NCI-H748 (cell line): ENCODE measurements around the gene ADAMTS16.
A peak's percentile ranks its signal among the peaks of the same experiment; 100 is the strongest.

Source experiments
- DNase-seq: peaks from one replicate; lab custom pipeline; 2025; ENCODE audit not compliant: unreplicated experiment; lab: John Stamatoyannopoulos, UW

Gene ADAMTS16

GRCh38 chr5:5220901-5221631 lies 80.9 kb downstream of the ADAMTS16 start:
- no peak for DNase-seq

DNA sequence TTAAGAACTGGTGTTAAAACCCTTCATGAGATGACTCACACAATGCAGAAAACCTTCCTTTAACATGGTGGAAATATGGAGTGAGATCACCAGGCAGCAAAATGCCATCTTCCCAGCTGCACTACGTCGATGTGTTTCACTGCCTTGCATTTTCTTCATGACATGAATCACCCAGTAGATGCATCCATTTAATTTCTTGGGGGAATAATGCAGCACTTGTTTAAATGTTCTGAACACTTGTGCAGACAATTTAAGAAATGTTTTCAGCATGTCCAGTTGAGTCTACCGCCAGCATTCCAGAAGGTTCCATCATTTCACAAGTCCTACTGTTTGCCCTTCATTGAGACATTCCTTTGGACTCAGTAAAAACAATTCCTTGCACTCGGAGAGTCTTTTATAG lies 81.6 kb downstream of the ADAMTS16 start:
- DNase-seq: no peak

GRCh38 chr5:5231576-5231975 lies 91.4 kb downstream of the ADAMTS16 start:
- no peak for DNase-seq

GRCh38 chr5:5234912-5235311 lies 94.8 kb downstream of the ADAMTS16 start:
- no peak for DNase-seq

- no peak for DNase-seq
Measured at GRCh38 chr5:5235685-5236084, 95.6 kb downstream of the ADAMTS16 start.

GRCh38 chr5:5239191-5239590 lies 99.1 kb downstream of the ADAMTS16 start:
- no peak for DNase-seq

DNA sequence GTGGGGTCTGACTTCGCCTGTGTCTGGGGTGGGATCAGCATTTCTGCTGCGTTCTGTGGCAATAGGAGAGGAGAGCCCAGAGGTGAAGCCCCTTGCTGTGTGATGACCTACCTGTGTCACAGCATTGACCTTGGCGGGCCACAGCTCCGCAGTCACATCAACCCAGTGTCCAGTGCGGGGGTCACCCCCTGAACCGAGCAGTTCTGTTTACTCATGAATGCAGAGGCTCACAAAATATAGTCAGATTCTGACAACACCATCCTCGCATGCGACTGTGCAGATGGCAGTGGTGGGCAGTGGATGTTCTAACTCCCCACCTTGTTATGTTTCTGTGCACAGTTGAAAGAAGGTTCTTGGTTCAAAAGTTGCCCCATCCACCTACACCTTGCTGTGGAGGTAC lies 100.1 kb downstream of the ADAMTS16 start:
- DNase-seq: no peak

GRCh38 chr5:5242056-5242455 lies 101.9 kb downstream of the ADAMTS16 start:
- DNase-seq: no peak

- DNase-seq: no peak
Measured at GRCh38 chr5:5246736-5247135, 106.6 kb downstream of the ADAMTS16 start.

GRCh38 chr5:5250758-5251157 lies 110.6 kb downstream of the ADAMTS16 start:
- no peak for DNase-seq

GRCh38 chr5:5252106-5252505 lies 112.0 kb downstream of the ADAMTS16 start:
- no peak for DNase-seq

DNA sequence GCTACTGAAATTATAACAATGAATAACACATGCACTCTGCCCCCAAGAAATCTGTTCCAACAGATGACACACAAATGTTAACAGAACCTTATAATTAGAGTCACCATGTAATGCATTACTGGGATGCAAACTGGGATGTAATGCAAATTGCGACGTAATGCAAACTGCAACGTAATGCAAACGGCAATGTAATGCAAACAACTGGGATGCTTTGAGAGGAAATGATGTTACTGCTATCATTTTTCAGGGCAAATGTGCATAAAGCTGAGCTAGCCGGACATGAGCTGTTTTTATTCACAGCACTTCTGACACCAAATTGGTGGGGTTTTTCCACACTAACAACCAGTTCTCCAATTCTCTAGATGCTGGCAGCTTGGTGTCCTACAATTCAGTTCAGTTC lies 117.2 kb downstream of the ADAMTS16 start:
- DNase-seq: no peak

DNA sequence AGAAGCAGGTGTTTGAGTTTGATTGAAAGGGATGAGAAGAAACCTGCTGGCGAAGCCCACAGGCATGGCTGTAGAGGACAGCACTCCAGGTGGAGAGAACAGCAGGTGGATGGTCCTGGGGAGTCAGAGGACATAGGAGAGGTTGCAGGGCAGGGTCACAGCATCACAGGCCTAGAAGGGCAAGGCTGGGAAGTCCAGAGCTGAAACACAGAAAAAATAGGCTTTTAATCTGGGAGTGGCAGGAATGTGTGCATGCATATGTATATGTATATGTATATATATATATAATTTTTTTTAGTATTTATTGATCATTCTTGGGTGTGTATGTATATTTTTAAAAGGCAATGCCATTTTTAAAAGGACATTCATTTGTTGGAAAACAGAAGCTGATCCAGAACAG lies 118.4 kb downstream of the ADAMTS16 start:
- DNase-seq: no peak

- no peak for DNase-seq
Measured at GRCh38 chr5:5264727-5265126, 124.6 kb downstream of the ADAMTS16 start.

DNA sequence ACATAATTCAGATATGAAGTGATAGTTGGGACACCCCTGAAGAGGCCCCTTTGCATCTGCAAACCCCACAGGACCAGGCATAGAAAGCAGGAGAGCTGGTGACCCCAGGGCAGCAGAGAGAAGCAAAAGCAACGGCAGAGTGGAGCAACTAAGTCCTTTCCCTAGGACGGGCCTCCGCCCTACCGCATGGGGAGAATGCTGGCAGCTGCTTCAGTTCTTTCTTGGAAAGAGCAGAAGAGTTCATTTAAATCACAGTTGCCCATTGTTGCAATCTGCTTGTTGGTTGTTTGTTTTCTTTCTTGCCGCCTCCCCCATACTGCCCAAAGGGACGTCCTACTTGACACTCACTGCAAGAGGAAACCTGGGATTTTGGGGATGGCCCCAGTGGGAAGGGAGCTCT lies 126.2 kb downstream of the ADAMTS16 start:
- DNase-seq: no peak

- DNase-seq: no peak
Measured at GRCh38 chr5:5270161-5270560, 130.0 kb downstream of the ADAMTS16 start.

- DNase-seq: peak; percentile 92
Measured at GRCh38 chr5:5270958-5271785, 131.0 kb downstream of the ADAMTS16 start.

GRCh38 chr5:5271786-5272321 lies 131.7 kb downstream of the ADAMTS16 start:
- DNase-seq: peak; percentile 77

DNA sequence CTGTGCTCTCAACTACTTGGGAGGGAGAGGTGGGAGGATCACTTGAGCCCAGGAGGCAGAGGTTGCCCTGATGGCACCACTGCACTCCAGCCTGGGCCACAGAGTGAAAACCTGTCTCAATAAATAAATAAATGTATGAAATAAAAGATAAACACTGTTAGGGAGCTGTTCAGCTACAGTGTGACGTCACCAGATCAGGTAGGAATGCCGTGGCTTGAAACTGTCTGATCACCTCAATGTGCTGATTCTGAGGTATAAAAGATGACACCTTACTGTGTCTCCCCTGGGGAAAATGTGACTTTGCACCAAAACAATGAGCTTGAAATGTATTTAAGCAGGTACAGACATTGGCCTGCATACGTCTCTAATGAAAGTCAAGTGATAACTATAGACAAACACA lies 133.3 kb downstream of the ADAMTS16 start:
- DNase-seq: no peak

GRCh38 chr5:5273976-5274375 lies 133.8 kb downstream of the ADAMTS16 start:
- DNase-seq: no peak

DNA sequence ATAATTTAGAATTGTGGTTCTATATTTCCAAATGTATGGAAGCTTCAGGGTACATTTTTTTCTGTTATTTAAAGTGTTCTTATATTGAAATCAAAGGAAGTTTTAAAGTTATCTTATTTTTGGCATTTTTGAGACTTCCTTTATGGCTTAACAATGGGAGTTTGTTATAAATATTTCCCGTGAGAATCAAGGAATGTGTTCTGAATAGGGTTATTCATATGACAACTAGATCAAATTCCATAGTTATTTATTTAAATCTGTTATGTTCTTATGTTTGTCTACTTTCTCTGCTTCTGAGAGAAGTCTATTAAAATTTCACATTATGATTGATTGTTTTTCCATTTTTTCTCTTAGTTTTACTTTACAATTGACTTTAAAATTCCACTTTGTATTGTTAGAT lies 135.1 kb downstream of the ADAMTS16 start:
- no peak for DNase-seq

DNA sequence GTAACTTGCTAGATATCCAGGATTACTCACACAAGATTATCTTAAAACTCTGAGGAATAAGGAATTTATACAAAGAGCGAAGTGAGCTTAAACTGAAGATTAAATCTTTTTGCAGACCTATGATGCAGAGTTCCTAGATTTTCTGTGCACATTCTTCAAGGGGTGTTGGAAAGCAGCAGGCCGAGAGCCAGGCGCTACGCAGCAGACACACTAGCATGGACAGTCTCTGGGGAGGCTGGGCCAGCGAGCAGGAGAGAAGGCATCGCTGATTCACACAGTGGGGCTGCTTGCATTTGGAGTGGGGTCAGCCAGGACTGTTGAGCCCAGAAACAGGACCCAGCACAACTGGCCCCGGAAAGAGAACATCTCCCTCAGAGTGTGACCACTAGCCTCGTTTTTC lies 136.3 kb downstream of the ADAMTS16 start:
- DNase-seq: no peak
